GM12892 (cell line): Measurements from ENCODE around the gene PRPS1L1.

Experiments used
- DNase-seq: peaks from one replicate; pipeline ENCODE4 v3.0.0; 2011; ENCODE audit not compliant: insufficient read length
- FAIRE-seq: peaks from 2 replicates; lab custom pipeline; 2011; peaks lifted over from hg19 to GRCh38; lab: Jason Lieb, UNC
- POLR2A ChIP-seq: IDR thresholded peaks from 2 replicates; pipeline ENCODE4 v1.6.1; 2011; ENCODE audit warnings: low read depth, low read length, control low read depth
- POLR2AphosphoS5 ChIP-seq: IDR thresholded peaks from 2 replicates; pipeline ENCODE4 v1.6.1; 2011; ENCODE audit warnings: low read depth, low read length, control low read depth
- TAF1 ChIP-seq: IDR thresholded peaks from 2 replicates; pipeline ENCODE4 v1.6.1; 2011; ENCODE audit warnings: low read depth, mild to moderate bottlenecking, control low read depth, low read length, borderline replicate concordance

PRPS1L1 gene

GRCh38 chr7:17985473-17986239 lies 42.0 kb downstream of the PRPS1L1 start:
- DNase-seq (no peak), FAIRE-seq (no peak)
- TF ChIP-seq POLR2AphosphoS5, result no peak
- no peak for TF ChIP-seq TAF1
- TF ChIP-seq POLR2A, result no peak

- no peak for DNase-seq
- TF ChIP-seq TAF1 (no peak), POLR2AphosphoS5 (no peak), POLR2A (no peak)
- FAIRE-seq, result no peak
Observed at GRCh38 chr7:17984288-17984687, 43.4 kb downstream of the PRPS1L1 start.

GRCh38 chr7:17983221-17984062 lies 44.2 kb downstream of the PRPS1L1 start:
- DNase-seq (no peak), FAIRE-seq (no peak)
- no peak for TF ChIP-seq POLR2A
- no peak for TF ChIP-seq TAF1
- no peak for TF ChIP-seq POLR2AphosphoS5

GRCh38 chr7:17976952-17977351 lies 50.7 kb downstream of the PRPS1L1 start:
- TF ChIP-seq POLR2A, result no peak
- TF ChIP-seq POLR2AphosphoS5, result no peak
- TF ChIP-seq TAF1, result no peak
- DNase-seq, result no peak
- FAIRE-seq, result no peak
